HepG2 (cell line): ENCODE measurements around the gene BAMBI. TPM values are rescaled to one million over a fixed set of nuclear protein-coding genes. Genes with fewer than 3 reads are reported as not detected.

ENCODE experiments used
- ATM ChIP-seq: fragments of 450-650 bp; IDR thresholded peaks from 2 replicates; pipeline ENCODE4 v1.7.1; 2017; ENCODE audit warnings: mild to moderate bottlenecking, borderline replicate concordance
- CBFB ChIP-seq: sonication (generic); formaldehyde crosslinking; IDR thresholded peaks from 2 replicates; pipeline ENCODE4 v1.4.0; 2020; ENCODE audit warnings: missing genetic modification reagents
- HOXA7 ChIP-seq: sonication (generic); formaldehyde crosslinking; IDR thresholded peaks from 2 replicates; pipeline ENCODE4 v1.8.1; 2022; ENCODE audit warnings: mild to moderate bottlenecking, missing genetic modification reagents, moderate library complexity
- MAFG ChIP-seq: sonication (generic); formaldehyde crosslinking; IDR thresholded peaks from 2 replicates; pipeline ENCODE4 v1.5.1; 2020; ENCODE audit warnings: mild to moderate bottlenecking, missing genetic modification reagents
- MED8 ChIP-seq: sonication (generic); formaldehyde crosslinking; IDR thresholded peaks from 2 replicates; pipeline ENCODE4 v1.8.1; 2023; ENCODE audit warnings: mild to moderate bottlenecking, missing genetic modification reagents; ENCODE audit not compliant: insufficient replicate concordance
- NFIC ChIP-seq: IDR thresholded peaks from 2 replicates; pipeline ENCODE4 v1.6.1; 2012; ENCODE audit warnings: mild to moderate bottlenecking, low read length, inconsistent platforms
- NFKB2 ChIP-seq: sonication (generic); formaldehyde crosslinking; IDR thresholded peaks from 2 replicates; pipeline ENCODE4 v1.4.0; 2020; ENCODE audit warnings: missing genetic modification reagents, borderline replicate concordance
- PHF5A ChIP-seq: IDR thresholded peaks from one replicate; pipeline ENCODE4 v1.6.1; 2018; ENCODE audit warnings: low read depth, missing genetic modification reagents; ENCODE audit not compliant: unreplicated experiment
- REL ChIP-seq: sonication (generic); formaldehyde crosslinking; conservative IDR thresholded peaks from 2 replicates; pipeline ENCODE4 v1.8.0; 2022; ENCODE audit warnings: mild to moderate bottlenecking, missing genetic modification reagents, moderate library complexity
- REST ChIP-seq, 2 experiments: IDR thresholded peaks; 2 replicates each; pipeline ENCODE4 v1.6.1; 2011 to 2012; ENCODE audit warnings: low read length in 2 of 2, borderline replicate concordance in 1 of 2, low read depth in 1 of 2, mild to moderate bottlenecking in 1 of 2, moderate library complexity in 1 of 2
- SP140L ChIP-seq: sonication (generic); formaldehyde crosslinking; IDR thresholded peaks from 2 replicates; pipeline ENCODE4 v1.4.0; 2020; ENCODE audit warnings: missing genetic modification reagents, borderline replicate concordance
- TCF7L2 ChIP-seq: IDR thresholded peaks from 2 replicates; pipeline ENCODE4 v1.6.1; 2011; ENCODE audit warnings: mild to moderate bottlenecking, low read depth, low read length, moderate library complexity
- U2AF1 ChIP-seq: fragments of 200-400 bp; formaldehyde crosslinking; optimal IDR thresholded peaks from 2 replicates; pipeline ENCODE3; 2017; ENCODE audit warnings: mild to moderate bottlenecking, low read depth, low read length
- ZBTB4 ChIP-seq: sonication (generic); formaldehyde crosslinking; IDR thresholded peaks from 2 replicates; pipeline ENCODE4 v1.4.0; 2020; ENCODE audit warnings: missing genetic modification reagents, mild to moderate bottlenecking, borderline replicate concordance
- ZMYM3 ChIP-seq: sonication (generic); formaldehyde crosslinking; IDR thresholded peaks from 2 replicates; pipeline ENCODE4 v1.5.1; 2020; ENCODE audit warnings: mild to moderate bottlenecking, missing genetic modification reagents
- ZNF354B ChIP-seq: sonication (generic); formaldehyde crosslinking; IDR thresholded peaks from 2 replicates; pipeline ENCODE4 v1.8.0; 2022; ENCODE audit warnings: mild to moderate bottlenecking, missing genetic modification reagents
- ZNF761 ChIP-seq: sonication (generic); formaldehyde crosslinking; conservative IDR thresholded peaks from 2 replicates; pipeline ENCODE4 v1.4.0; 2020; ENCODE audit warnings: mild to moderate bottlenecking, missing genetic modification reagents
- ZNF850 ChIP-seq: sonication (generic); formaldehyde crosslinking; conservative IDR thresholded peaks from 2 replicates; pipeline ENCODE4 v1.9.0; 2021; ENCODE audit warnings: mild to moderate bottlenecking, missing genetic modification reagents
- polyA plus RNA-seq, 8 experiments: library from polyadenylated mRNA; depleted of rRNA in 3 of 8; stranded (reverse) in 7 of 8; unstranded in 1 of 8; fragments of >200 nt; fragmentation: Illumina TruSeq in 4 of 8; extraction: Trizol in 4 of 8; gene quantifications; 2 replicates each; pipeline versions ENCODE4 v1.2.1 to v1.2.3, GENCODE V29; 2011 to 2016; ENCODE audit warnings: low read depth in 4 of 8, missing spikeins in 1 of 8, mixed read lengths in 1 of 8; ENCODE audit not compliant: insufficient read depth in 1 of 8
- total RNA-seq, 5 experiments: library from RNA; depleted of rRNA; stranded (reverse); fragments of >200 nt; fragmentation: Illumina TruSeq; extraction: Trizol; gene quantifications; 2 replicates each; pipeline ENCODE4 v1.2.3, GENCODE V29; 2016; ENCODE audit warnings: low read depth in 1 of 5
- TF ChIP-seq, protein P1 (sequence below): IDR thresholded peaks from 2 replicates; pipeline ENCODE4 v1.6.1; 2016; ENCODE audit warnings: control low read depth

The BAMBI gene
- total and polyA plus RNA-seq, 2 of the 13 experiments (the other 11 are each of a cell fraction or from before 2014, with no cell fraction given): 12.0 to 23.6 TPM

- TF ChIP-seq ZNF850 (CRISPR knock-in tag) (no peak), REL (CRISPR knock-in tag) (no peak), SP140L (CRISPR knock-in tag) (no peak), NFKB2 (CRISPR knock-in tag) (0 out of 2 replicates have a peak, but pooled peaks have one; percentile 34), MED8 (CRISPR knock-in tag) (no peak), REST (IDR thresholded peaks at IDR 0.05; ENCODE audit: borderline replicate concordance in 1 of 2, low read depth in 1 of 2, low read length in 2 of 2) (no peak), CBFB (CRISPR knock-in tag) (no peak), U2AF1 (no peak), NFIC (no peak), PHF5A (no peak), ZBTB4 (CRISPR knock-in tag) (no peak), ATM (no peak), ZNF354B (CRISPR knock-in tag) (no peak), HOXA7 (CRISPR knock-in tag) (no peak), ZMYM3 (CRISPR knock-in tag) (no peak), TCF7L2 (no peak), MAFG (CRISPR knock-in tag) (no peak; the same call in 1 of the 2 replicates), ZNF761 (CRISPR knock-in tag) (no peak)
- TF ChIP-seq, protein P1, sequence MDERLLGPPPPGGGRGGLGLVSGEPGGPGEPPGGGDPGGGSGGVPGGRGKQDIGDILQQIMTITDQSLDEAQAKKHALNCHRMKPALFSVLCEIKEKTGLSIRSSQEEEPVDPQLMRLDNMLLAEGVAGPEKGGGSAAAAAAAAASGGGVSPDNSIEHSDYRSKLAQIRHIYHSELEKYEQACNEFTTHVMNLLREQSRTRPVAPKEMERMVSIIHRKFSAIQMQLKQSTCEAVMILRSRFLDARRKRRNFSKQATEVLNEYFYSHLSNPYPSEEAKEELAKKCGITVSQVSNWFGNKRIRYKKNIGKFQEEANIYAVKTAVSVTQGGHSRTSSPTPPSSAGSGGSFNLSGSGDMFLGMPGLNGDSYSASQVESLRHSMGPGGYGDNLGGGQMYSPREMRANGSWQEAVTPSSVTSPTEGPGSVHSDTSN (CRISPR knock-in tag): no peak
Observed at GRCh38 chr10:28722065-28722803, 44.9 kb downstream of the BAMBI start (continued).
